GM23338 (cell line): ENCODE data around the gene ITGB6. TPM values are rescaled to one million over a fixed set of nuclear protein-coding genes. Genes with fewer than 3 reads are reported as not detected.
A peak's percentile ranks its signal among the peaks of the same experiment; 100 is the strongest.

ENCODE experiments used
- ATAC-seq: fragments of 200-7000 bp; cut with Tn5 transposase; 3 replicates; pipeline ENCODE4 v1.9.1; 2020
- DNase-seq: peaks from one replicate; pipeline ENCODE4 v3.0.0-alpha.2; 2015; ENCODE audit warnings: low spot score
- H2AFZ ChIP-seq: fragments of 200-600 bp; sonication (generic); 2 replicates; pipeline ENCODE4 v1.8.0; 2016; ENCODE audit warnings: antibody characterized with exemption, mild to moderate bottlenecking, moderate library complexity
- H3F3A ChIP-seq: fragments of 200-600 bp; sonication (generic); replicated peaks from 2 replicates; pipeline ENCODE4 v1.8.0; 2017; ENCODE audit warnings: antibody characterized with exemption, mixed run types, low read depth
- H3K27ac ChIP-seq: fragments of 200-600 bp; sonication (generic); 2 replicates; pipeline ENCODE4 v1.6.1; 2016; ENCODE audit warnings: low read depth
- H3K27me3 ChIP-seq: fragments of 200-600 bp; sonication (generic); 2 replicates; pipeline ENCODE4 v1.8.0; 2016; ENCODE audit warnings: mild to moderate bottlenecking, mixed run types, moderate library complexity; ENCODE audit not compliant: insufficient read depth
- H3K36me3 ChIP-seq: fragments of 200-600 bp; sonication (generic); 2 replicates; pipeline ENCODE4 v1.8.0; 2016; ENCODE audit warnings: mild to moderate bottlenecking; ENCODE audit not compliant: insufficient read depth
- H3K4me1 ChIP-seq: fragments of 200-600 bp; sonication (generic); 2 replicates; pipeline ENCODE4 v1.8.0; 2016; ENCODE audit warnings: mild to moderate bottlenecking, moderate library complexity; ENCODE audit not compliant: insufficient read depth
- H3K4me2 ChIP-seq: fragments of 200-600 bp; sonication (generic); 2 replicates; pipeline ENCODE4 v1.7.1; 2017; ENCODE audit warnings: mixed run types
- H3K4me3 ChIP-seq: fragments of 200-600 bp; sonication (generic); 2 replicates; pipeline ENCODE4 v1.6.1; 2016; ENCODE audit warnings: mixed run types
- H3K79me2 ChIP-seq: fragments of 200-600 bp; sonication (generic); replicated peaks from 2 replicates; pipeline ENCODE4 v1.8.0; 2017; ENCODE audit warnings: mild to moderate bottlenecking; ENCODE audit not compliant: insufficient read depth
- H3K9me2 ChIP-seq: fragments of 200-600 bp; sonication (generic); 2 replicates; pipeline ENCODE4 v1.8.0; 2017; ENCODE audit not compliant: insufficient read depth
- H4K20me1 ChIP-seq: fragments of 200-600 bp; sonication (generic); replicated peaks from 2 replicates; pipeline ENCODE4 v1.8.0; 2017; ENCODE audit warnings: mild to moderate bottlenecking; ENCODE audit not compliant: insufficient read depth
- H3K27ac Mint-ChIP-seq: 2 replicates; pipeline ENCODE4 v1.8.0; 2020; ENCODE audit warnings: inconsistent platforms, mild to moderate bottlenecking, moderate library complexity, mixed read lengths
- H3K27me3 Mint-ChIP-seq: 3 replicates; pipeline ENCODE4 v1.8.0; 2022; ENCODE audit warnings: low read depth, mild to moderate bottlenecking, moderate library complexity, mixed read lengths, inconsistent platforms; ENCODE audit not compliant: insufficient read depth, poor library complexity
- H3K36me3 Mint-ChIP-seq: 3 replicates; pipeline ENCODE4 v1.8.0; 2021; ENCODE audit warnings: low read depth, mild to moderate bottlenecking, inconsistent platforms, moderate library complexity, mixed read lengths
- H3K4me1 Mint-ChIP-seq: 3 replicates; pipeline ENCODE4 v1.8.0; 2020; ENCODE audit warnings: mild to moderate bottlenecking, inconsistent platforms, mixed read lengths
- H3K4me3 Mint-ChIP-seq: 3 replicates; pipeline ENCODE4 v1.8.0; 2021; ENCODE audit warnings: moderate library complexity, mild to moderate bottlenecking, inconsistent platforms, mixed read lengths
- H3K9me3 Mint-ChIP-seq: 3 replicates; pipeline ENCODE4 v1.8.0; 2020; ENCODE audit warnings: moderate library complexity, mild to moderate bottlenecking, inconsistent platforms, mixed read lengths
- CREB1 ChIP-seq: fragments of 250-450 bp; sonication (Bioruptor Pico); IDR thresholded peaks from 2 replicates; pipeline ENCODE4 v1.5.0; 2020; ENCODE audit warnings: low read depth, mild to moderate bottlenecking, moderate library complexity
- EZH2 ChIP-seq: fragments of 200-600 bp; sonication (generic); IDR thresholded peaks from one replicate; pipeline ENCODE4 v1.8.0; 2017; ENCODE audit warnings: antibody characterized with exemption, mild to moderate bottlenecking, low read depth; ENCODE audit not compliant: unreplicated experiment
- EZH2phosphoT487 ChIP-seq: fragments of 200-600 bp; sonication (generic); IDR thresholded peaks from one replicate; pipeline ENCODE4 v1.8.1; 2018; ENCODE audit warnings: antibody characterized with exemption; ENCODE audit not compliant: unreplicated experiment
- JUNB ChIP-seq: IDR thresholded peaks from one replicate; pipeline ENCODE4 v1.6.1; 2016; ENCODE audit warnings: antibody characterized with exemption; ENCODE audit not compliant: unreplicated experiment
- NANOG ChIP-seq: IDR thresholded peaks from 2 replicates; pipeline ENCODE4 v1.6.1; 2016; ENCODE audit warnings: antibody characterized with exemption, borderline replicate concordance
- POLR2AphosphoS5 ChIP-seq: IDR thresholded peaks from 2 replicates; pipeline ENCODE4 v1.6.1; 2016; ENCODE audit warnings: antibody characterized with exemption, low read depth
- REST ChIP-seq: IDR thresholded peaks from one replicate; pipeline ENCODE4 v1.6.1; 2018; ENCODE audit warnings: antibody characterized with exemption; ENCODE audit not compliant: unreplicated experiment
- STAT1 ChIP-seq: IDR thresholded peaks from one replicate; pipeline ENCODE4 v1.6.1; 2016; ENCODE audit warnings: antibody characterized with exemption; ENCODE audit not compliant: unreplicated experiment
- ZNF114 ChIP-seq: fragments of 250-450 bp; sonication (Bioruptor Pico); IDR thresholded peaks from 2 replicates; pipeline ENCODE4 v1.5.0; 2020; ENCODE audit warnings: mild to moderate bottlenecking, moderate library complexity
- ZNF331 ChIP-seq: fragments of 250-450 bp; sonication (Bioruptor Pico); IDR thresholded peaks from 2 replicates; pipeline ENCODE4 v1.5.0; 2020; ENCODE audit warnings: low read depth, mild to moderate bottlenecking, moderate library complexity
- ZNF462 ChIP-seq: fragments of 250-450 bp; sonication (Bioruptor Pico); IDR thresholded peaks from 2 replicates; pipeline ENCODE4 v1.5.0; 2020; ENCODE audit warnings: mild to moderate bottlenecking, moderate library complexity
- polyA plus RNA-seq: library from polyadenylated mRNA; unstranded; fragments of >200 nt; fragmentation: Nextera tagmentation; extraction: Ambion mirVana; gene quantifications from 2 replicates; pipeline ENCODE4 v1.2.1, GENCODE V29; 2016
- total RNA-seq: library from RNA; depleted of rRNA; stranded (reverse); fragments of >200 nt; shearing (Covaris generic); gene quantifications from 2 replicates; pipeline ENCODE4 v1.2.3, GENCODE V29; 2014

The ITGB6 gene
- total and polyA plus RNA-seq, 2 experiments from 2014 or later, result not detected

GRCh38 chr2:160180172-160180571 lies 19.9 kb downstream of the ITGB6 start:
- no peaks in the 10 kb centered on the region for H4K20me1 ChIP-seq
- H3K4me3 ChIP-seq, result no peak overlapping the region
- ATAC-seq (no peak), DNase-seq (no peak)
- Mint-ChIP-seq H3K4me1 (peaks cover 4% of the 10 kb centered on the region; the same call in 1 of the 3 replicates), H3K4me3 (no peak overlapping the region), H3K9me3 (peaks cover 4% of the 10 kb centered on the region; the same call in 1 of the 3 replicates), H3K27ac (no peak overlapping the region), H3K27me3 (peaks cover 3% of the 10 kb centered on the region), H3K36me3 (no peaks in the 10 kb centered on the region; the same call in 2 of the 3 replicates)
- H3K4me1 ChIP-seq, result peaks cover 14% of the 10 kb centered on the region
- no peaks in the 10 kb centered on the region for H3F3A ChIP-seq
- no peaks in the 10 kb centered on the region for H3K79me2 ChIP-seq
- no peaks in the 10 kb centered on the region for H3K27me3 ChIP-seq
- peak overlapping the region; percentile 99 for H2AFZ ChIP-seq
- TF ChIP-seq POLR2AphosphoS5 (no peak), NANOG (no peak)
- no peaks in the 10 kb centered on the region for H3K36me3 ChIP-seq
- no peak overlapping the region for H3K27ac ChIP-seq
- H3K9me2 ChIP-seq, result peaks cover 5% of the 10 kb centered on the region; the same call in 1 of the 2 replicates
- H3K4me2 ChIP-seq, result no peak overlapping the region

- H3K27ac ChIP-seq, result no peak overlapping the region
- TF ChIP-seq REST (no peak), POLR2AphosphoS5 (no peak), JUNB (no peak), ZNF462 (CRISPR knock-in tag) (no peak), EZH2 (no peak), CREB1 (CRISPR knock-in tag) (no peak), EZH2phosphoT487 (no peak), STAT1 (no peak), ZNF331 (CRISPR knock-in tag) (no peak), NANOG (no peak), ZNF114 (CRISPR knock-in tag) (no peak)
Measured at GRCh38 chr2:160175169-160176134, 24.6 kb downstream of the ITGB6 start.

More at GRCh38 chr2:160175169-160176134, 24.6 kb downstream of the ITGB6 start:
- Mint-ChIP-seq H3K4me1 (no peaks in the 10 kb centered on the region), H3K27ac (no peak overlapping the region), H3K27me3 (peaks cover 3% of the 10 kb centered on the region), H3K36me3 (no peaks in the 10 kb centered on the region), H3K4me3 (no peak overlapping the region), H3K9me3 (no peaks in the 10 kb centered on the region)
- Histone ChIP-seq H3K4me1 (0 out of 2 replicates have a peak, but pooled peaks cover under 1% of the 10 kb centered on the region), H2AFZ (no peak overlapping the region), H3K4me2 (no peak overlapping the region), H3K79me2 (no peaks in the 10 kb centered on the region), H3K9me2 (no peaks in the 10 kb centered on the region), H3K4me3 (no peak overlapping the region), H3K36me3 (no peaks in the 10 kb centered on the region), H4K20me1 (no peaks in the 10 kb centered on the region), H3F3A (no peaks in the 10 kb centered on the region), H3K27me3 (no peaks in the 10 kb centered on the region)
- ATAC-seq, result no peak
- DNase-seq, result no peak
